RKO (cell line): Measurements from ENCODE around the gene ABCB10.

Source experiments
- DNase-seq: peaks from one replicate; pipeline ENCODE4 v3.0.0-alpha.2; 2016; ENCODE audit warnings: low spot score

ABCB10 gene

GRCh38 chr1:229470406-229471043 lies 88.0 kb downstream of the ABCB10 start:
- DNase-seq, result no peak

GRCh38 chr1:229466887-229467286 lies 91.6 kb downstream of the ABCB10 start:
- no peak for DNase-seq
